GM12874 (cell line): ENCODE results near the gene TMEM141.

Experiments used
- CTCF ChIP-seq: IDR thresholded peaks from 2 replicates; pipeline ENCODE4 v1.5.1; 2011; ENCODE audit warnings: low read depth, mild to moderate bottlenecking, control low read depth, low read length, moderate library complexity; ENCODE audit not compliant: insufficient read depth

TMEM141 gene

GRCh38 chr9:136826703-136827582, 35.8 kb downstream of the TMEM141 start:
- no peak for TF ChIP-seq CTCF

DNA sequence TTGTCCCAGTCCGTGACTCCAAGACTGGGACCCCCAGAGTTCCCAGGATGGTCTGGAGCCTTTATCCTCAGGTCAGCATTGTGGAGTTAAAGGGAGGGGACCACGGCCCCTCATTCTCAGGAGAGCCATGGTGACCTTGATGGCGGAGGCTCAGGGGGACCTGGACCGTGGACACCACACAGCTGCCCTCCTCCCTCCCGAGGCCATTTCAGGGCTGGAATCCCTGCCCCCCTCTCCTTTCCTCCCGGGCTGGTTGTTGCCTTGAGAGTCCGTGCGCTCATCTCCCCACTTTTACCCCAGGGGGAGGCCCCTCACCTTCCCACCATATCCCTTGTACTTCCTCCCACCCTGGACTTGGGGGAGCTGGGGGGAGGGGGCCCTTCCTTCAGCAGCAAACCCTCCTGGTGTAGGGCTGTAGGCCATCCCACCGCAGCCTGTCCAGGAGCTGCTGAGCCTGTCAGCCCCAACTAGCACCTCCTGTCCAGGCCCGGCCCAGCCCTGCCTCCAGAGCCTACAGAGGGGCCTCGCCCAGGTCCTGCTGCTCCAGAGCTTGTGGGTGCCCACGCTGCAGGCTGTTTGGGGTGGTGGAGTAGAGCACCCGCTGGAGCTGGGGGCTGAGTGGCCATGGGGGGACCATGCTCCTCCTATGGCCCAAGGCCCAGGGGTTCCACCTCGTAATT, 36.8 kb downstream of the TMEM141 start:
- no peak for TF ChIP-seq CTCF

DNA sequence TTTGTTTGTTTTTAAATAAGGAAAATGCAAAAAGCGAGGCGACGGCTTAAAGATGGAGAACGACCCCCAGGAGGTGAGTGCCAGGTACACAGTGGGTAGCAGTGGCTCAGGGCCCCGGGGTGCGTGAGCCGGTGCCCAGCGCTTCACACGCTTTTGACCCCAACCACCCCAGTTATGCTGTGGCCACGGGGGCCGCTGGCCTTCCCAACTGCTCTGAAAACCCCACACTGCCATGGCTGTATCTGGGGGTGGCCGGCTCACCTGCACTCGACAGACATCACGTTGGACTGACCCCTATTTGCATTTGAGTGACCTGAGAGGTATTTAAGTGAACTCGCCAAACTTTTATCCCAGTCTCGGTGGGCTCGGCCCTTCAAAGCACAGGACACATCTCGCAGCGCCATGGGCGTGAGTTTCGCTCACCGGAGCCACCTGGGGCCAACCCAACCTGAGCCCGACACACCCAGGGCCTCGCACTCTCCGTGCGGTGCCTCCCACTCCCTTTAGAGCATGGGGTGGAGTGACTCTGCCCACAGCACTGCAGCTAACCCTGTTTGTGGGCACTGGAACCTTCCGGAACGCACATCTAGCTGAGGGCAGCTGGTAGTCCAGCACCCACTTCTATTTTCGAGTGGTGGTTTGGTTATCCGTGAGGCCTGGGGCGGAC, 37.5 kb downstream of the TMEM141 start:
- TF ChIP-seq CTCF: no peak

DNA sequence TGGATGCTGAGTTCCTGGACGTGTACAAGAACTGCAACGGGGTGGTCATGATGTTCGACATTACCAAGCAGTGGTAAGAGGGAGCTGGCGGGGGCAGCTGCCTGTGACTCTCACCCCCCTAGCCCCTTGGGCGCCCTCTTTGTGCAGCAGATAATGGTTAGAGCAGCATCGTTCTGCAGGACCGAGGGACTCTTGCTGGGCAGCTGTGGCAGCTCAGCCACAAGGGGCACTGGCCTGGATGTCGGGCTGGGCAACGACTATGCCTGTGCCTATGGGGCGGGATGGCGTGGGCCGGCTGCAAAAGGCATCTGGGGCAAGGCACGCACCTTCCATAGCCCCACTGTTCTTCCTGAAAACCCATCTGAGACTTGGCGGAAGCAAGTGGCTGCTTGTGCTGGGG, 38.3 kb downstream of the TMEM141 start:
- no peak for TF ChIP-seq CTCF

DNA sequence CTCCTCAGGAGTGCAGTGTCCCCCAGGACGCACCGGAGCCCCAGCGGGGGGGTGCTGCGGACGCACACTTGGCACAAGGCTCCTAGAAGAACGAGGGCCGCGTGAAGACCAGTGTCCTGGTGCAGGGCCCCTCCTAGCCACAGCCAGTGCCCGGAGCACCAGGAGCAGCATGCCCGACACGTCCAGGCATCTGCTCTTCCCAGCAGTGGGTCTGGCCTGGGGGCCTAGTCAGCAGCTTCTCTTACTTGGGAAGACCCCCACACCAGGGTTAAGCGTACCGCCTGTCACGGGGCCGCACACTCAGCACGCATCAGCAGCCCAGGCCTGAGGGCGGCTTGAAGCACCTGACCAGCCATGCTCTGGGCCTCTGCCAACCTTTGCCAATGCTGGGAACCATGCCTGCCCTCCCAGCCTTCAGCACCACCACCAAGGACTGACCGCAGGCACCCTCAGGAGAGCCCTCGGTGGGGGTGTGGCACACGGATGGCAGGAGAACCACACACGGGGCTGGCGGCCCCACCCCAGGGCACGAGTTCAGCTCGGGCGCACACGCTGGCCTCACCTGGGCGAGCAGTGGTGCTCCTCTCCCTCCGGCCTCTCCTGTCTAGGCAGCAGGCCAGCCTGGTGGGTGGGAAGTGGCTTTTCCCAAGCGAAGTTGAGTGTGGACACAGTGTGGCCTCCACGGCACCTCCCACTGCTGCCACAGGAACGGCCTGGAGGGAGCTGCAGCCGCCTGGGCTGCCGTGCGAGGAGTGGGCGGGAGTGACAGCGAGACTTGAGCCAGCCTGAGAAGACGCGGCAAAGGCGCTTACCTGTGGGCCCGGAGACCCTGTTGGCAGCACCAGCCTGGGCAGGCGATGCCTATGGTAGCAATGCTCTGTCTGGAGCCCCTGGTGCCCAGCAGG, 39.1 kb downstream of the TMEM141 start:
- TF ChIP-seq CTCF: no peak

- no peak for TF ChIP-seq CTCF
Measured at GRCh38 chr9:136831002-136831719, 40.0 kb downstream of the TMEM141 start.
